ENCODE data around the gene KLK6.

Gene KLK6

GRCh38 chr19:50947123-50947522, 22.3 kb downstream of the KLK6 start:
- no peak for DNase-seq

- DNase-seq = no peak
Observed at GRCh38 chr19:50944795-50945194, 24.6 kb downstream of the KLK6 start.

- no peak for DNase-seq
Observed at GRCh38 chr19:50943074-50943828, 26.1 kb downstream of the KLK6 start.

GRCh38 chr19:50939596-50939995, 29.8 kb downstream of the KLK6 start:
- no peak for DNase-seq

DNA sequence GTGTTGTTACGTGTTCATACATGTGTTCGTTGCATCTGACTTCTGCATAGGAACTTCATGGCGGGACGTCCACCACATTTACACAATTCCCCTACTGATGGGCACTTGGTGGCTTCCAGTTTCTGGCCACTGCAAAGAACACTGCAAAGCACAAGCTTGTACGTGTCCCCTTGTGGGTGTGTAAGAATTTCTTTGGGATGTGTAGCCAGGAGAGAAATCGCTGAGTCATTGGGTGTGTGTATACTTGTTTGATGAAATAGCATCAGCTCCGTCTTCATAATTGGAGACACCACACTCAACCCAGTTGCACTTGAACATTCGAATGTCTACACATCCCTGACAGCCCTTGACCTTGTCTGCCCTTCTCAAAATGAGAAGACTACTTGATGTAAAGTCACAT, 35.8 kb downstream of the KLK6 start:
- DNase-seq = no peak

- DNase-seq = no peak
Observed at GRCh38 chr19:50932690-50933083, 36.7 kb downstream of the KLK6 start.

DNA sequence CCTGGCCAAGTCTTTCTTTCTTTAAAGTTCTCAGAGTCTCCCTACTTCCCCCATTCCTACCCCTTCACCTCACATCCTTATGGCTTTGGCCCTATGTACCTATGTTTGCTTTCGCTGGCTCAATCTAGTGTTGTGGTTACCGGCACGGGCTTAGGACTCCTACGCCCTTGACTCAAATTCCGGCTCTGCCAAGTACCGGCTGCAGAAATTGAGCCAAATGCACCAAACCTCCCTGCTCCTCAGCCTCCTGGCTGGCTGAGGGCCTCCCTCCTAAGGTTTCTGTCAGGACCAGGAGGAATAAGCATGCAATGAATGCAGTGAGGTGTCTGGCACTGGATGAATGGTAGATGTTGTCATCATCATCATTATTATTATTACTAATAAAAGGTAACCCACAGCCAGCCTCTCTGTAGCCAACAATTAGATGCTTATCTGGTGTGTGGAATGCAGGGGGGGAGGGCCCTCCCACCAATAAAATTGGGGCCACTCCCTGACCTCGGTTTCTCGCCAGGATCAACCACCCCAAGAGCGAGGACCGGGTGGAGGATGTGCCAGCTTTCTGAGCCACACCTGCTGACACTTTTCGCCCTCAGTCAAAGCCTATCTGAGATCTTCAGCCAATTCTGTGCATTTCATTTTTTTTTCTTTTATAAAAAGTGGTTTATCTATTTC, 37.2 kb downstream of the KLK6 start:
- no peak for DNase-seq

- DNase-seq = no peak
Observed at GRCh38 chr19:50931023-50931422, 38.4 kb downstream of the KLK6 start.

DNA sequence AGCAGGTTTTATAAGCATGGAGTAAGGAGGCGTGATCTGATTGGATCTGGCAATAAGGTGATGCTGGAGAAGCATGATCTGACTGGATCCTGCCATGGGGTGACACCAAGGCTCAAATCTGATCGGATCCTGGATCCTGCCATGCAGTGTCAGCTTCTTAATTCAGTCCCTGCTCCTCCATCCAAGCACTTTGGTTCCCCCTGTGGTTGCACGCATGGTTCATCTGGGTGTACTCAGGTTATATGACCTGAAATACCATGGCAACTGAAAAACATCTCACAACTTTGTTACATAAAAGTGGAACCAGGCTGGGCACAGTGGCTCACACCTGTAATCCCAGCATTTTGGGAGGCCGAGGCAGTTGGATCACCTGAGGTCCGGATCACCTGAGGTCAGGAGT, 40.6 kb downstream of the KLK6 start:
- no peak for DNase-seq

DNA sequence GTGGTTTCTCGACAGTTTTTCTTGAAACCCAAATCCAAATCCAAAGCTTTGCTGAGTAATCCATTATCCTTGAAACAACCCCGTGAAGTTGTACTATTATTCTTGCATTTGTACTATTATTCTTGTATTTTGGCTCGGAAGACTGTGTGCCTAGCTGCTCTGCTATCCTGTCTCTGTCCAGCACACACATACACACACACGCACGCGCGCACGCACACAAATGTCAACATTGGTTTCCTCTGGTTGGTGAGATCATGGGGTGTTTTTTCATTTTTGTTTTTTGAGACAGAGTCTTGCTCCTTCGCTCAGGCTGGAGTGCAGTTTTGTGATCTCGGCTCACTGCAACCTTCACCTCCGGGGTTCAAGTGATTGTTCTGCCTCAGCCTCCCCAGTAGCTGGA, 43.2 kb downstream of the KLK6 start:
- no peak for DNase-seq

DNA sequence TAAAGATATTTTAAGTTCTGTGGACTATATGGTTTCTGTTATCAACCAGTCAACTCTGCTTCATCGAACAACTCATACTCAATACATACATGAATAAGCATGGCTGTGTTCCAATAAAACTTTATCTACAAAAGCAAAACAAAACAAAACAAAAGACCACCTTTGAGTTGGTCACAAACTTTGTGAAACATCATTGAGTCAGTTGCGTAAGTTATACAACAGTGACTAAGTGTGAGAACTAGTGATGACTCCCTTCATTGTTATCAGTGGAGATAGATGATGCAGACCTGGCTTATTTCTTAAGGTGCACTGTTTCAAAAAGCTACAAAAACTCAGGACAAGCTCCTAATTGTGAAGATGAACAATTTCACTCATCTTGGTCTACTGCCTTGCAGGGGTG, 43.7 kb downstream of the KLK6 start:
- DNase-seq = no peak

- DNase-seq = no peak
Observed at GRCh38 chr19:50924586-50924985, 44.8 kb downstream of the KLK6 start.

- peak; percentile 59 to 65 for DNase-seq
Observed at GRCh38 chr19:50922317-50922853, 47.0 kb downstream of the KLK6 start.

DNA sequence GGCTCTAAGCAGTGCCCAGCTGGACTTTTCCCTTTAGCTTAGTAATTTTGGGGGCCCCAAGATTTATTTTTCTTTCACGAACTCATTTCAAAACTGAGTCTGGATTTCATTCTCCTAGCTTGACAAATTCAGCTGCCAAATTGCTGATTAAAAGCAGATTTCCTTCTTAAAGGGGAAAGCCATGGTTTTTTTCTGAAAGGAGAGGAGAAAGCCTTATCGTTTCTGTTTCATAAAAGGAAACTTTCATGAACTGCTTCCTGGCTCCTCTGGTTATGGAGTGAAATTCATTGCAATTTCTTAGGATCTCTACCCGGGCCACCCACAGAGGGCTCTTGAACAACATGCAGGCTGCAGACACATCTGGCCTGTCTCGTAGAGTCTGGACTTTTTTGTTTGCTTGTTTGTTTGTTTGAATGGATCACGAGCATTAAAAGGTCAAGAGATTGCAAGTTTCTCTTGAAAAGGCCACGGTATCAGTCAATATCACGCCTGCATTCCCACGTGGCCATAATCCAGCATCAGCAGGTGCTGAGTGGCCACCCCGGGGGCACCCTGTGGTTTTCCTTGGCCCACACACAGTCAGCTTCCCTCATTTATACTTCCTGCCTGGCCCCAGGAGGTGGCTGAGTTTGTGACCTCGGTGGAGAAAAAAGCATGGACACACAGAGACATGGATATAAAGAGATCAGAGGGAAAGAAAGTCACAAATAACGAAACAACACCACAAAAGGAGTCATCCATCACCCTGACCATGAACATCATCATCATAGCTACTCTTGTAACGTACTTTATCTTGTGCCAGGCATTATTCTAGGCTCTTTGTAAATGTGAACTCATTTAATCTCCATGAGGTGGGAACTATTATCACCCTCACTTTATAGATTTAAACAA, 47.7 kb downstream of the KLK6 start:
- DNase-seq = no peak

DNA sequence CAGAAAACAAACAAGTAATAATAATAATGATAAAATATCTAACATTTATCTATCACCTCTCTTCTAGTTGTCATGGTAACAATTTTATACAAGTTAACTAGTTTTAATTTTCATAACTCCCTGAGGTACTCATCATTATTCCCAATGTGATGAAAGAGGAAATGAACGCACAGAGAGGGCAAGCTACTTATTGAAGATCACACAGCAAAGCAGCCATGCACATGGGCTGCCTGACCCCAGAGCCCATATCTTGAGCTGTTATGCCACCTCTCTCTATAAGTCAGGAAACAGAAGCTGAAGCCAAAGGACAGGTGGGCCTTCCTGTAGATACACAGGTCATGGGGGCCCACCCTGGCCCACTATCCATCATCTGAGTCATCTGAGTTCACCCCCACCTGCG, 53.3 kb downstream of the KLK6 start:
- no peak for DNase-seq

- DNase-seq = no peak
Observed at GRCh38 chr19:50912727-50913716, 56.4 kb downstream of the KLK6 start.

GRCh38 chr19:50912102-50912599, 57.2 kb downstream of the KLK6 start:
- no peak for DNase-seq

GRCh38 chr19:50911206-50912101, 57.9 kb downstream of the KLK6 start, which contains the start of gene KLK4:
KLK4 (minus strand) TSS chr19:50911395; CDS start chr19:50910738, 657 bp downstream.
- DNase-seq = no peak

GRCh38 chr19:50910722-50911121, 58.7 kb downstream of the KLK6 start:
- no peak for DNase-seq

- no peak for DNase-seq
Observed at GRCh38 chr19:50909240-50910070, 59.9 kb downstream of the KLK6 start.

Measured in activated CD4-positive, alpha-beta T cell treated with anti-CD3 and anti-CD28 coated beads, Interleukin-2, amount 50 U/mL, for 4 hours (primary cell).